A549 (cell line): ENCODE results near the gene KRTAP16-1. TPM values are rescaled to one million over a fixed set of nuclear protein-coding genes. Genes with fewer than 3 reads are reported as not detected.
A peak's percentile ranks its signal among the peaks of the same experiment; 100 is the strongest.

Experiments used
- ATAC-seq, 2 experiments: fragments of 200-7000 bp in 1 of 2; fragments of >200 bp in 1 of 2; cut with Nextera tagmentation in 1 of 2; cut with Tn5 transposase in 1 of 2; 3 replicates each; pipeline versions ENCODE4 v1.8.0 to v1.9.1; 2018 to 2020; ENCODE audit warnings: mild to moderate bottlenecking in 1 of 2, moderate library complexity in 1 of 2
- CTCF ChIA-PET: fragments of 300-600 bp; sonication (Branson Sonifier 250); formaldehyde crosslinking; extraction: SDS; loops from one replicate; lab custom pipeline; 2021; ENCODE audit warnings: antibody characterized with exemption, inconsistent platforms; lab: Yijun Ruan, JAX
- POLR2A ChIA-PET: fragments of 350-600 bp; formaldehyde crosslinking; extraction: SDS; loops from one replicate; lab custom pipeline; 2021; ENCODE audit warnings: antibody characterized with exemption, inconsistent platforms; lab: Yijun Ruan, JAX
- DNase-seq, 2 experiments: peaks; one replicate each; pipeline versions ENCODE4 v3.0.0 to v3.0.0-alpha.2; 2011 to 2016; ENCODE audit warnings: low read depth in 1 of 2, low spot score in 1 of 2
- FAIRE-seq: peaks from 2 replicates; lab custom pipeline; 2011; peaks lifted over from hg19 to GRCh38; lab: Jason Lieb, UNC
- H3K27ac ChIP-seq, 2 experiments: fragments of >200 bp; sonication (Bioruptor Twin); formaldehyde crosslinking; 3 replicates each; pipeline ENCODE4 v1.5.1; 2016 to 2017
- H3K4me1 ChIP-seq: fragments of >200 bp; sonication (Bioruptor Twin); formaldehyde crosslinking; 3 replicates; pipeline ENCODE4 v1.6.1; 2016
- H3K4me2 ChIP-seq: fragments of >200 bp; sonication (Bioruptor Twin); formaldehyde crosslinking; 3 replicates; pipeline ENCODE4 v1.6.1; 2016
- H3K4me3 ChIP-seq: fragments of >200 bp; sonication (Bioruptor Twin); formaldehyde crosslinking; 3 replicates; pipeline ENCODE4 v1.5.1; 2016
- H3K9me3 ChIP-seq: fragments of >200 bp; sonication (Bioruptor Twin); formaldehyde crosslinking; 3 replicates; pipeline ENCODE4 v1.6.1; 2016
- CHD2 ChIP-seq: fragments of 150-350 bp; IDR thresholded peaks from 2 replicates; pipeline ENCODE4 v1.6.1; 2014; ENCODE audit warnings: low read length; ENCODE audit not compliant: partially characterized antibody
- EHMT2 ChIP-seq: fragments of 200-600 bp; sonication (generic); IDR thresholded peaks from 2 replicates; pipeline ENCODE4 v1.6.1; 2016; ENCODE audit warnings: antibody characterized with exemption, low read depth, mild to moderate bottlenecking, moderate library complexity
- EP300 ChIP-seq, 2 experiments: fragments of >200 bp; sonication (Bioruptor Twin); formaldehyde crosslinking; IDR thresholded peaks; 2 replicates in 1 of 2; 3 replicates in 1 of 2; pipeline ENCODE4 v1.6.1; 2016 to 2017
- ESRRA ChIP-seq: fragments of 150-350 bp; IDR thresholded peaks from 2 replicates; pipeline ENCODE4 v1.6.1; 2014; ENCODE audit warnings: mild to moderate bottlenecking, low read length, borderline replicate concordance
- FOSB ChIP-seq: fragments of 250-450 bp; sonication (Bioruptor Pico); IDR thresholded peaks from 2 replicates; pipeline ENCODE4 v1.5.0; 2020; ENCODE audit warnings: mild to moderate bottlenecking, moderate library complexity
- FOSL2 ChIP-seq, 2 experiments: fragments of 450-650 bp in 1 of 2; fragments of >200 bp in 1 of 2; sonication (Bioruptor Twin) in 1 of 2; formaldehyde crosslinking; IDR thresholded peaks; 2 replicates each; pipeline versions ENCODE4 v1.5.0 to v1.6.1; 2016 to 2020; ENCODE audit warnings: mild to moderate bottlenecking in 1 of 2, moderate library complexity in 1 of 2
- HEYL ChIP-seq: fragments of 250-450 bp; sonication (Bioruptor Pico); IDR thresholded peaks from 2 replicates; pipeline ENCODE4 v1.8.0; 2021; ENCODE audit warnings: mild to moderate bottlenecking, moderate library complexity
- JUN ChIP-seq, 2 experiments: fragments of >200 bp; sonication (Bioruptor Twin); formaldehyde crosslinking; IDR thresholded peaks; 2 replicates in 1 of 2; 3 replicates in 1 of 2; pipeline ENCODE4 v1.6.1; 2016 to 2017
- JUNB ChIP-seq: fragments of >200 bp; sonication (Bioruptor Twin); formaldehyde crosslinking; IDR thresholded peaks from 2 replicates; pipeline ENCODE4 v1.6.1; 2016
- KDM1A ChIP-seq: fragments of 200-600 bp; sonication (generic); IDR thresholded peaks from 2 replicates; pipeline ENCODE4 v1.6.1; 2016; ENCODE audit warnings: low read depth, mild to moderate bottlenecking
- MAZ ChIP-seq: fragments of 150-350 bp; IDR thresholded peaks from 2 replicates; pipeline ENCODE4 v1.6.1; 2014; ENCODE audit warnings: antibody characterized with exemption, low read depth, low read length, borderline replicate concordance
- MYC ChIP-seq: IDR thresholded peaks from 2 replicates; pipeline ENCODE4 v1.6.1; 2012; ENCODE audit warnings: mild to moderate bottlenecking, inconsistent platforms, low read length, improper control_type of control experiment, borderline replicate concordance
- NFE2L2 ChIP-seq: fragments of 150-350 bp; conservative IDR thresholded peaks from 2 replicates; pipeline ENCODE4 v1.6.1; 2014; ENCODE audit warnings: low read length
- PHF8 ChIP-seq: fragments of 200-600 bp; sonication (generic); IDR thresholded peaks from 2 replicates; pipeline ENCODE4 v1.6.1; 2016; ENCODE audit warnings: low read depth, mild to moderate bottlenecking, antibody characterized with exemption, moderate library complexity, borderline replicate concordance
- POLR2AphosphoS2 ChIP-seq: conservative IDR thresholded peaks from 2 replicates; pipeline ENCODE4 v1.6.1; 2012; ENCODE audit warnings: low read length, improper control_type of control experiment, inconsistent platforms
- RNF2 ChIP-seq: fragments of 200-600 bp; sonication (generic); IDR thresholded peaks from 2 replicates; pipeline ENCODE4 v1.6.1; 2016; ENCODE audit warnings: low read depth, mild to moderate bottlenecking, antibody characterized with exemption, moderate library complexity, borderline replicate concordance
- SREBF2 ChIP-seq: fragments of 450-650 bp; IDR thresholded peaks from 2 replicates; pipeline ENCODE4 v1.6.1; 2014; ENCODE audit warnings: mild to moderate bottlenecking, moderate library complexity
- ZC3H11A ChIP-seq: fragments of 450-650 bp; IDR thresholded peaks from 2 replicates; pipeline ENCODE4 v1.6.1; 2014; ENCODE audit warnings: antibody characterized with exemption, mild to moderate bottlenecking
- ZFP36 ChIP-seq: fragments of 450-650 bp; IDR thresholded peaks from 2 replicates; pipeline ENCODE4 v1.6.1; 2014; ENCODE audit warnings: borderline replicate concordance; ENCODE audit not compliant: partially characterized antibody
- WGBS: methylation state at CpG from one replicate; pipeline ENCODE4 v1.1.6; 2017; ENCODE audit errors: missing lambda C conversion rate; 5-methylcytosine and 5-hydroxymethylcytosine counted together
- polyA plus RNA-seq, 4 experiments: library from polyadenylated mRNA; depleted of rRNA in 3 of 4; stranded (reverse); fragments of >200 nt; fragmentation: RNase III in 1 of 4; extraction: RNeasy Plus Mini Kit Qiagen cat#74134 plus additional on column Dnase treatment in 1 of 4; gene quantifications; 2 replicates in 3 of 4; 3 replicates in 1 of 4; pipeline ENCODE4 v1.2.3, GENCODE V29; 2011 to 2017
- TF ChIP-seq, protein P1 (sequence below): IDR thresholded peaks from 2 replicates; pipeline ENCODE4 v1.6.1; 2012
- TF ChIP-seq, protein P2 (sequence below): IDR thresholded peaks from 2 replicates; pipeline ENCODE4 v1.6.1; 2012
- TF ChIP-seq, protein P3 (sequence below): fragments of 150-350 bp; IDR thresholded peaks from 2 replicates; pipeline ENCODE4 v1.6.1; 2014; ENCODE audit warnings: low read depth, mild to moderate bottlenecking, low read length
- TF ChIP-seq, protein P4 (sequence below): fragments of 250-450 bp; sonication (Bioruptor Pico); IDR thresholded peaks from 2 replicates; pipeline ENCODE4 v1.5.0; 2021; ENCODE audit warnings: mild to moderate bottlenecking, moderate library complexity, borderline replicate concordance
- TF ChIP-seq, protein P5 (sequence below): IDR thresholded peaks from 2 replicates; pipeline ENCODE4 v1.6.1; 2012; ENCODE audit warnings: low read depth, borderline replicate concordance

Gene KRTAP16-1
- polyA plus RNA-seq, 2 of the 4 experiments (the other 2 are of a cell fraction): not detected

DNA sequence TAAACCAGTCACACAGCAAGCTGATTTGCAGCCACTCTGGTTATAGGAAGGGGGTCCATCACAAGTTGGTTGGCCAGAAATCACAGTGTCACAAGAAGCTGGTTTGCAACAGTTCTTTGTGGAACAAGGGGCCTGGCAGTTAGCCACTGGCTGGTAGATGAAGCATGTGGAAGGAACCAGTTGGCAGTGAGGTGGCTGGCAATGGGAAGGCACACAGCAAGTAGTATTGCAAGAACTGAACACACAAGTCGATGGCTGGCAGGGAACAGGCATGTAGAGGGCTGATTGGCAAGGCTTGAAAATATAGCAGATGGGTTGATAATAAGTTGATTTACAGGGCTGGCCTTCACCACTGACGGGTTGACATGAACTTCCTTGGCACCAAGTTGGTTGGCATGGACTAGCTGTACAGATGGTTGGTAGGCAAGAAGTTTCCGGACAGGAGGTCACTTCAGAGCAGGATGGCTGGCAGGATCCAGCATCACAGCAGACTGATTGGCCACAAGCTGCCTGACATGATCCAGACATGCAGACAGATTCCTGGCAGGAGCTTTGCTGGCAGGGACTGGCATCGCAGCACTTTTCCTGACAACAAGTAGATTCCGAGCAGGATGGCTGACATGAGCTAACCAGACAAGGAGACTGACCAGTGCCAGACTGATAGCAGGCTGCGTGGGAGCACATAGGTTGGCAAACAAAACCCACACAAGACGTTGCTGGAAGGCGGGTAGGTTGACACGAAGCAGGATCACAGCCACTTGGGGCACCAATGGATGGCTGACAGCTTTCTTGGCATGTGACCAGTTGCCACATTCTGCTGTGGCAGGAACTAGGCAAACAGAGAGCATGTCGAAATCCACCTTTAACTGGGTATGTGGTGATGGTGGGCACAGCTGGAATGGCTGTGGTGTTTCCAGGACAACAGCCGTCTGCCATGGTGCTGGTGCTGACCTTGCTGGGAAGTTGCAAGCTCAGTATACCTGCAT is 6.9 kb downstream of the KRTAP16-1 start, which contains the start of gene KRTAP29-1:
Gene KRTAP29-1 (minus strand): TSS at position 936 of the 986 bp plus-strand sequence. CDS start 0 bp downstream, at position 936.
- DNase-seq: no peak
- TF ChIP-seq EHMT2: no peak
- TF ChIP-seq, protein P1, sequence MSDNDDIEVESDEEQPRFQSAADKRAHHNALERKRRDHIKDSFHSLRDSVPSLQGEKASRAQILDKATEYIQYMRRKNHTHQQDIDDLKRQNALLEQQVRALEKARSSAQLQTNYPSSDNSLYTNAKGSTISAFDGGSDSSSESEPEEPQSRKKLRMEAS: no peak
- TF ChIP-seq EP300 (IDR thresholded peaks at IDR 0.05): no peak
- TF ChIP-seq ESRRA: no peak
- TF ChIP-seq, protein P2, sequence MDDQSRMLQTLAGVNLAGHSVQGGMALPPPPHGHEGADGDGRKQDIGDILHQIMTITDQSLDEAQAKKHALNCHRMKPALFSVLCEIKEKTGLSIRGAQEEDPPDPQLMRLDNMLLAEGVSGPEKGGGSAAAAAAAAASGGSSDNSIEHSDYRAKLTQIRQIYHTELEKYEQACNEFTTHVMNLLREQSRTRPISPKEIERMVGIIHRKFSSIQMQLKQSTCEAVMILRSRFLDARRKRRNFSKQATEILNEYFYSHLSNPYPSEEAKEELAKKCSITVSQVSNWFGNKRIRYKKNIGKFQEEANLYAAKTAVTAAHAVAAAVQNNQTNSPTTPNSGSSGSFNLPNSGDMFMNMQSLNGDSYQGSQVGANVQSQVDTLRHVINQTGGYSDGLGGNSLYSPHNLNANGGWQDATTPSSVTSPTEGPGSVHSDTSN: no peak
- no peak for TF ChIP-seq MAZ
- no peak for TF ChIP-seq CHD2
- no peak for TF ChIP-seq POLR2AphosphoS2
- TF ChIP-seq ZFP36: no peak
- no peak for TF ChIP-seq JUN (IDR thresholded peaks at IDR 0.05)
- TF ChIP-seq, protein P3, sequence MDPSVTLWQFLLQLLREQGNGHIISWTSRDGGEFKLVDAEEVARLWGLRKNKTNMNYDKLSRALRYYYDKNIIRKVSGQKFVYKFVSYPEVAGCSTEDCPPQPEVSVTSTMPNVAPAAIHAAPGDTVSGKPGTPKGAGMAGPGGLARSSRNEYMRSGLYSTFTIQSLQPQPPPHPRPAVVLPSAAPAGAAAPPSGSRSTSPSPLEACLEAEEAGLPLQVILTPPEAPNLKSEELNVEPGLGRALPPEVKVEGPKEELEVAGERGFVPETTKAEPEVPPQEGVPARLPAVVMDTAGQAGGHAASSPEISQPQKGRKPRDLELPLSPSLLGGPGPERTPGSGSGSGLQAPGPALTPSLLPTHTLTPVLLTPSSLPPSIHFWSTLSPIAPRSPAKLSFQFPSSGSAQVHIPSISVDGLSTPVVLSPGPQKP: no peak
- no peak for TF ChIP-seq JUNB
- FAIRE-seq: no peak
- Histone ChIP-seq H3K4me1 (no peaks in the 10 kb centered on the region), H3K4me3 (no peak within 1 kb of the TSS), H3K9me3 (no peaks in the 10 kb centered on the region), H3K4me2 (no peak within 1 kb of the TSS), H3K27ac (no peak within 1 kb of the TSS)
- ChIA-PET CTCF (interaction anchor here (1.0 to 3.3 kb wide), 7 partner anchors 10 to 361 kb away, joined by 3 to 10 read pairs (median 6); partner anchors contain the start of gene KRTAP4-4), POLR2A (no interaction called here)
- 48% methylated on average over 11 of the region's 11 CpGs for WGBS
- peak in 1 of 2 experiments; percentile 22; a peak in 1 of 6 replicates for ATAC-seq

DNA sequence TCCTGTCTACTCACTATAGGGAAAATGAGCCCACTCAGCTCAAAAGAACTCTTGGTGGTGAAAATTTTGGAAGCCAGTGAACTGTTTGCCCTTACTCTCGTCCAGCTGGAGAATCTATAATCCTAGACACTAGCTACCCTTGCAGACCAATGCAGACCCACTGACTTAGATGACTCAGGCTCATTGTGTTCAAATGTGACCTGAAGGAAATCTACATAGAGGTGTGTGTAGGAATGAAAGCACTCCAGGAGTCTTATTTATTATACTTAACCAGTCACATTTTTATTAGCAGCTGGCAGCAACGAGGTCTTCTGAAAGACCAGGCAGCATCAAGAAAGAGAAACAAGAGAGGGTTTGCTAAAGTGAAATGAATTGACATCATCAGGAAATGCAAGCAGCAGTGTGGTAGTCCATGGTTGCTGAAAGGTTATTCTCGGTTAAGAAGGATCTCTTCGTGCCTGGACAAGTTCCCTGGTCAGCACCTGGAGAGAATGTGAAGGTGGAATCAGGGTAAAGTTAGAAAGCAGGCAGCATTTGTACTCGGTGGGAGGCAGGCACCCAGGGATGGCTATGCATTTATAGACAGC is 7.8 kb downstream of the KRTAP16-1 start:
- ATAC-seq (no peak), DNase-seq (no peak), FAIRE-seq (no peak)
- H3K9me3 ChIP-seq: no peaks in the 10 kb centered on the region
- CTCF ChIA-PET: interaction anchor here (0.7 to 1.5 kb wide), 4 partner anchors 22 to 362 kb away, joined by 3 to 10 read pairs (median 4); no protein-coding TSS in a partner anchor
- no peaks in the 10 kb centered on the region for H3K4me1 ChIP-seq
- H3K4me3 ChIP-seq: no peak overlapping the region
- POLR2A ChIA-PET: no interaction called here
- H3K27ac ChIP-seq: no peak overlapping the region
- TF ChIP-seq ZFP36: no peak
- TF ChIP-seq MAZ: no peak
- no peak for TF ChIP-seq MYC
- no peak for TF ChIP-seq ZC3H11A
- TF ChIP-seq, protein P4, sequence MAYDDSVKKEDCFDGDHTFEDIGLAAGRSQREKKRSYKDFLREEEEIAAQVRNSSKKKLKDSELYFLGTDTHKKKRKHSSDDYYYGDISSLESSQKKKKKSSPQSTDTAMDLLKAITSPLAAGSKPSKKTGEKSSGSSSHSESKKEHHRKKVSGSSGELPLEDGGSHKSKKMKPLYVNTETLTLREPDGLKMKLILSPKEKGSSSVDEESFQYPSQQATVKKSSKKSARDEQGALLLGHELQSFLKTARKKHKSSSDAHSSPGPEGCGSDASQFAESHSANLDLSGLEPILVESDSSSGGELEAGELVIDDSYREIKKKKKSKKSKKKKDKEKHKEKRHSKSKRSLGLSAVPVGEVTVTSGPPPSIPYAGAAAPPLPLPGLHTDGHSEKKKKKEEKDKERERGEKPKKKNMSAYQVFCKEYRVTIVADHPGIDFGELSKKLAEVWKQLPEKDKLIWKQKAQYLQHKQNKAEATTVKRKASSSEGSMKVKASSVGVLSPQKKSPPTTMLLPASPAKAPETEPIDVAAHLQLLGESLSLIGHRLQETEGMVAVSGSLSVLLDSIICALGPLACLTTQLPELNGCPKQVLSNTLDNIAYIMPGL: no peak
- no peak for TF ChIP-seq FOSB
- no peak for TF ChIP-seq KDM1A
- no peak for TF ChIP-seq HEYL
- TF ChIP-seq CHD2: no peak
- TF ChIP-seq RNF2: no peak
- no peak for TF ChIP-seq FOSL2 (IDR thresholded peaks at IDR 0.05)
- no peak for TF ChIP-seq FOSL2 (CRISPR knock-in tag; IDR thresholded peaks at IDR 0.05)
- TF ChIP-seq SREBF2: no peak
- no peak for TF ChIP-seq NFE2L2
- TF ChIP-seq PHF8: no peak
- TF ChIP-seq, protein P5, sequence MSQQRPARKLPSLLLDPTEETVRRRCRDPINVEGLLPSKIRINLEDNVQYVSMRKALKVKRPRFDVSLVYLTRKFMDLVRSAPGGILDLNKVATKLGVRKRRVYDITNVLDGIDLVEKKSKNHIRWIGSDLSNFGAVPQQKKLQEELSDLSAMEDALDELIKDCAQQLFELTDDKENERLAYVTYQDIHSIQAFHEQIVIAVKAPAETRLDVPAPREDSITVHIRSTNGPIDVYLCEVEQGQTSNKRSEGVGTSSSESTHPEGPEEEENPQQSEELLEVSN: no peak
- H3K4me2 ChIP-seq: no peak overlapping the region
- 37% methylated on average over 5 of the region's 5 CpGs for WGBS
